ENCODE data around the gene RASSF5. TPM values are rescaled to one million over a fixed set of nuclear protein-coding genes. Genes with fewer than 3 reads are reported as not detected.

Gene RASSF5
- total RNA-seq, 4 donors from 2014 or later, result 7.4 to 35.5 (median 10.0) TPM

- H3K4me1 ChIP-seq, result peaks cover 0 to 33% (median 22%) of the 10 kb centered on the region in 4 donors
- H3K27me3 ChIP-seq, result no peaks in the 10 kb centered on the region
- TF ChIP-seq CTCF (IDR thresholded peaks at IDR 0.05) (peak; percentile 74 to 96 (median 88)), POLR2A (IDR thresholded peaks at IDR 0.05) (no peak)
- H3K36me3 ChIP-seq, result peaks cover 0 to 40% (median 0%) of the 10 kb centered on the region in 3 donors
- peak; percentile 77 to 92 (median 84) for DNase-seq
- H3K9me3 ChIP-seq, result no peaks in the 10 kb centered on the region
- H3K4me3 ChIP-seq, result no peak overlapping the region
- peak overlapping the region in 1 of 4 donors; percentile 83 for H3K27ac ChIP-seq
These were observed 76.6 kb downstream of the RASSF5 start for GRCh38 chr1:206583707-206584648.

GRCh38 chr1:206584683-206585082, 77.4 kb downstream of the RASSF5 start:
- Histone ChIP-seq H3K4me3 (no peak overlapping the region), H3K9me3 (no peaks in the 10 kb centered on the region), H3K4me1 (peaks cover 0 to 28% (median 18%) of the 10 kb centered on the region in 4 donors), H3K27me3 (no peaks in the 10 kb centered on the region), H3K36me3 (peaks cover 0 to 40% (median 0%) of the 10 kb centered on the region in 3 donors), H3K27ac (no peak overlapping the region)
- no peak for DNase-seq
- TF ChIP-seq CTCF (IDR thresholded peaks at IDR 0.05) (no peak), POLR2A (IDR thresholded peaks at IDR 0.05) (no peak)

GRCh38 chr1:206586501-206587445, 79.4 kb downstream of the RASSF5 start:
- H3K4me3 ChIP-seq, result no peak overlapping the region
- peaks cover 0 to 55% (median 0%) of the 10 kb centered on the region in 3 donors for H3K36me3 ChIP-seq
- no peak overlapping the region for H3K27ac ChIP-seq
- H3K9me3 ChIP-seq, result no peaks in the 10 kb centered on the region
- no peaks in the 10 kb centered on the region for H3K27me3 ChIP-seq
- DNase-seq, result no peak
- H3K4me1 ChIP-seq, result peaks cover 0 to 11% (median 6%) of the 10 kb centered on the region in 4 donors
- TF ChIP-seq CTCF (IDR thresholded peaks at IDR 0.05) (no peak), POLR2A (IDR thresholded peaks at IDR 0.05) (no peak)

- no peak overlapping the region for H3K4me3 ChIP-seq
- H3K27ac ChIP-seq, result no peak overlapping the region
- no peak for DNase-seq
- peaks cover 0 to 67% (median 0%) of the 10 kb centered on the region in 3 donors for H3K36me3 ChIP-seq
- H3K9me3 ChIP-seq, result no peaks in the 10 kb centered on the region
- H3K4me1 ChIP-seq, result peaks cover 0 to 6% (median 2%) of the 10 kb centered on the region in 4 donors
- TF ChIP-seq CTCF (IDR thresholded peaks at IDR 0.05), result no peak
- TF ChIP-seq POLR2A (IDR thresholded peaks at IDR 0.05), result no peak
- no peaks in the 10 kb centered on the region for H3K27me3 ChIP-seq
These were observed 80.6 kb downstream of the RASSF5 start for GRCh38 chr1:206587904-206588303.

- Histone ChIP-seq H3K4me1 (peaks cover 0 to 1% (median under 1%) of the 10 kb centered on the region in 4 donors), H3K9me3 (no peaks in the 10 kb centered on the region), H3K27ac (peak overlapping the region in 2 of 4 donors; percentile 3 to 25), H3K4me3 (no peak overlapping the region), H3K36me3 (peaks cover 0 to 72% (median 0%) of the 10 kb centered on the region in 3 donors), H3K27me3 (no peaks in the 10 kb centered on the region)
- DNase-seq, result no peak
- TF ChIP-seq CTCF (IDR thresholded peaks at IDR 0.05) (no peak), POLR2A (IDR thresholded peaks at IDR 0.05) (no peak)
These were observed 81.2 kb downstream of the RASSF5 start for GRCh38 chr1:206588492-206588891.

All from Peyer's patch (tissue), 4 donors.